PFSK-1 (cell line): ENCODE data around the gene RSPO4.

Experiments used
- POLR2AphosphoS5 ChIP-seq: IDR thresholded peaks from 2 replicates; pipeline ENCODE4 v1.6.1; 2012; ENCODE audit warnings: low read depth, mild to moderate bottlenecking, control low read depth, low read length, moderate library complexity
- SIN3A ChIP-seq: IDR thresholded peaks from 2 replicates; pipeline ENCODE4 v1.6.1; 2012; ENCODE audit warnings: mild to moderate bottlenecking, low read length, moderate library complexity, borderline replicate concordance; ENCODE audit not compliant: insufficient read depth
- TAF1 ChIP-seq: IDR thresholded peaks from 2 replicates; pipeline ENCODE4 v1.6.1; 2012; ENCODE audit warnings: low read length, control low read depth, borderline replicate concordance; ENCODE audit not compliant: insufficient read depth
- TF ChIP-seq, protein P1 (sequence below), 2 experiments: IDR thresholded peaks; 2 replicates each; pipeline versions ENCODE4 v1.6.1 to v1.8.0; 2011 to 2012; ENCODE audit warnings: low read depth in 2 of 2, low read length in 2 of 2, control low read depth in 1 of 2, inconsistent platforms in 1 of 2, mild to moderate bottlenecking in 1 of 2, moderate library complexity in 1 of 2; ENCODE audit not compliant: insufficient read depth in 1 of 2

DNA sequence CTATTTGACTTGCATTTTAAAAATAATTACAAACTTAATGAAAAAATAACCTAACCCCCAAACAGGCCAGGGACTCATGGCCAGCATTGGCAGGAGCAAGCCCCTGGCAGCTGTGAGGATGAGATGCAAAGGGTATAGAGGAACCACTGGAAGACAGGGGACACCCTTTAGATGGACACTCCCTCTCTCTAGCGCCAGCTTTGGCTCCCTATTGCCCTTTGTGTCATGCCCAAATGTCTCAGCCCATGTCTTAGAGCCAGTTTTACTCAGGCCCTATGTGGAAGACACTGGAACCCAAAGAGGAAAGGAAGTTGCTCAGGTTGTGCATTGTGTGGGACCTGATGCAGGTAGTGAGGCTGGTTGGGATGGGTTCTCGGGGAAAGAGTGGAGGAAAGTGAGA, 34.9 kb upstream of the RSPO4 start:
- TF ChIP-seq, protein P1, sequence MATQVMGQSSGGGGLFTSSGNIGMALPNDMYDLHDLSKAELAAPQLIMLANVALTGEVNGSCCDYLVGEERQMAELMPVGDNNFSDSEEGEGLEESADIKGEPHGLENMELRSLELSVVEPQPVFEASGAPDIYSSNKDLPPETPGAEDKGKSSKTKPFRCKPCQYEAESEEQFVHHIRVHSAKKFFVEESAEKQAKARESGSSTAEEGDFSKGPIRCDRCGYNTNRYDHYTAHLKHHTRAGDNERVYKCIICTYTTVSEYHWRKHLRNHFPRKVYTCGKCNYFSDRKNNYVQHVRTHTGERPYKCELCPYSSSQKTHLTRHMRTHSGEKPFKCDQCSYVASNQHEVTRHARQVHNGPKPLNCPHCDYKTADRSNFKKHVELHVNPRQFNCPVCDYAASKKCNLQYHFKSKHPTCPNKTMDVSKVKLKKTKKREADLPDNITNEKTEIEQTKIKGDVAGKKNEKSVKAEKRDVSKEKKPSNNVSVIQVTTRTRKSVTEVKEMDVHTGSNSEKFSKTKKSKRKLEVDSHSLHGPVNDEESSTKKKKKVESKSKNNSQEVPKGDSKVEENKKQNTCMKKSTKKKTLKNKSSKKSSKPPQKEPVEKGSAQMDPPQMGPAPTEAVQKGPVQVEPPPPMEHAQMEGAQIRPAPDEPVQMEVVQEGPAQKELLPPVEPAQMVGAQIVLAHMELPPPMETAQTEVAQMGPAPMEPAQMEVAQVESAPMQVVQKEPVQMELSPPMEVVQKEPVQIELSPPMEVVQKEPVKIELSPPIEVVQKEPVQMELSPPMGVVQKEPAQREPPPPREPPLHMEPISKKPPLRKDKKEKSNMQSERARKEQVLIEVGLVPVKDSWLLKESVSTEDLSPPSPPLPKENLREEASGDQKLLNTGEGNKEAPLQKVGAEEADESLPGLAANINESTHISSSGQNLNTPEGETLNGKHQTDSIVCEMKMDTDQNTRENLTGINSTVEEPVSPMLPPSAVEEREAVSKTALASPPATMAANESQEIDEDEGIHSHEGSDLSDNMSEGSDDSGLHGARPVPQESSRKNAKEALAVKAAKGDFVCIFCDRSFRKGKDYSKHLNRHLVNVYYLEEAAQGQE (IDR thresholded peaks at IDR 0.05; ENCODE audit: insufficient read depth in 1 of 2, low read depth in 2 of 2, low read length in 2 of 2) = no peak
- TF ChIP-seq POLR2AphosphoS5 (no peak), TAF1 (no peak), SIN3A (no peak)
